ENCODE results near the gene SNCB. TPM values are rescaled to one million over a fixed set of nuclear protein-coding genes. Genes with fewer than 3 reads are reported as not detected.
A peak's percentile ranks its signal among the peaks of the same experiment; 100 is the strongest.

The SNCB gene
- total RNA-seq, 1 experiment from 2014 or later: not detected

GRCh38 chr5:176676361-176676824 is 46.1 kb upstream of the SNCB start:
- no peaks in the 10 kb centered on the region for H4K20me1 ChIP-seq (ENCODE audit: insufficient read depth)
- H3K9me3 ChIP-seq (ENCODE audit: control insufficient read depth in 1 of 2, insufficient read depth in 1 of 2, low read depth in 1 of 2, low read length in 2 of 2): no peaks in the 10 kb centered on the region
- no peaks in the 10 kb centered on the region for H3K79me2 ChIP-seq (ENCODE audit: insufficient read depth, low read length)
- no TSS peak for BruUV-seq (replicated peaks)
- intact Hi-C loops (cut with micrococcal nuclease): loop anchor here (5.0 kb wide), 1 partner anchor 271 kb away; no protein-coding TSS in a partner anchor
- H3K4me2 ChIP-seq (ENCODE audit: low read length): peak overlapping the region; percentile 42
- no peak overlapping the region for H3K9ac ChIP-seq (ENCODE audit: low read length)
- POLR2A ChIA-PET: no interaction called here
- peaks cover 7 to 16% of the 10 kb centered on the region in 2 experiments for H3K4me1 ChIP-seq (ENCODE audit: control insufficient read depth in 1 of 2, insufficient read depth in 2 of 2, low read length in 2 of 2)
- H3K36me3 ChIP-seq (ENCODE audit: control insufficient read depth in 1 of 2, insufficient read depth in 2 of 2, low read length in 2 of 2): no peaks in the 10 kb centered on the region
- no peaks in the 10 kb centered on the region for H3K27me3 ChIP-seq (ENCODE audit: insufficient read depth, low read length)
- H3K27ac ChIP-seq (ENCODE audit: low read depth, low read length): no peak overlapping the region
- DNase-seq (ENCODE audit: low read depth, low spot score) (peak; percentile 32), ATAC-seq (0 out of 2 replicates have a peak, but pooled peaks have one; percentile 23)
- CTCF ChIA-PET: interaction anchor here (1.9 kb wide), 1 partner anchor 16 kb away, joined by 10 read pairs; no protein-coding TSS in a partner anchor
- RAD21 ChIA-PET (ENCODE audit: low non-redundant PET in 1 of 2, low total read pairs in 2 of 2, uncharacterized antibody in 2 of 2, unreplicated experiment in 2 of 2): interaction anchor here in 1 of 2 experiments (0.5 kb wide), 1 partner anchor 272 kb away, joined by 3 read pairs; no protein-coding TSS in a partner anchor
- no peak for TF ChIP-seq EGR1 (IDR thresholded peaks at IDR 0.05; ENCODE audit: low read depth)
- TF ChIP-seq ATF3 (IDR thresholded peaks at IDR 0.05): no peak
- TF ChIP-seq ZBTB33 (IDR thresholded peaks at IDR 0.05; ENCODE audit: extremely low read depth, insufficient replicate concordance, low read length): no peak
- no peak for TF ChIP-seq ELF1 (IDR thresholded peaks at IDR 0.05; ENCODE audit: borderline replicate concordance, low read depth)
- TF ChIP-seq CBX3 (IDR thresholded peaks at IDR 0.05; ENCODE audit: low read depth): no peak
- no peak for TF ChIP-seq SIN3A (IDR thresholded peaks at IDR 0.05; ENCODE audit: low read depth)
- TF ChIP-seq FOSL1 (IDR thresholded peaks at IDR 0.05; ENCODE audit: low read depth): no peak
- TF ChIP-seq POLR2A (IDR thresholded peaks at IDR 0.05; ENCODE audit: borderline replicate concordance, extremely low read depth, insufficient read depth, insufficient read length): no peak
- no peak for TF ChIP-seq CTCF (IDR thresholded peaks at IDR 0.05 in 2 of 3, conservative IDR thresholded peaks at IDR 0.05 in 1 of 3; ENCODE audit: borderline replicate concordance in 1 of 3, insufficient read depth in 1 of 3, low read depth in 2 of 3, low read length in 2 of 3)
- TF ChIP-seq EZH2 (IDR thresholded peaks at IDR 0.05): no peak
- no peak for TF ChIP-seq EZH2phosphoT487 (IDR thresholded peaks at IDR 0.05; ENCODE audit: borderline replicate concordance)
- no peak for TF ChIP-seq YY1 (IDR thresholded peaks at IDR 0.05; ENCODE audit: extremely low read depth, insufficient replicate concordance, low read depth, low read length)
- TF ChIP-seq POLR2AphosphoS5 (IDR thresholded peaks at IDR 0.05; ENCODE audit: low read depth, low read length): no peak
- TF ChIP-seq REST (IDR thresholded peaks at IDR 0.05; ENCODE audit: low read depth): no peak
- TF ChIP-seq JUND (IDR thresholded peaks at IDR 0.05): no peak
- TF ChIP-seq SRF (IDR thresholded peaks at IDR 0.05; ENCODE audit: low read depth): no peak
- TF ChIP-seq ZFX (IDR thresholded peaks at IDR 0.05): no peak
- TF ChIP-seq MAX (IDR thresholded peaks at IDR 0.05): no peak
- TF ChIP-seq ZNF274 (IDR thresholded peaks at IDR 0.05; ENCODE audit: low read depth, low read length): no peak
- H2AFZ ChIP-seq (ENCODE audit: low read depth, low read length, poor library complexity, severe bottlenecking): peak overlapping the region; percentile 93
- no peak overlapping the region for H3K4me3 ChIP-seq (replicated peaks in 1 of 2; ENCODE audit: low read depth in 1 of 2, low read length in 2 of 2)
- H3K9me2 ChIP-seq (ENCODE audit: insufficient read depth): no peaks in the 10 kb centered on the region

Measured in HCT116 (cell line).